ENCODE data around the gene NOG. TPM values are rescaled to one million over a fixed set of nuclear protein-coding genes. Genes with fewer than 3 reads are reported as not detected.
A peak's percentile ranks its signal among the peaks of the same experiment; 100 is the strongest.

The NOG gene
- total and polyA plus RNA-seq, 9 of the 15 experiments (the other 6 are each of a cell fraction or from before 2014, with no cell fraction given): not detected

GRCh38 chr17:56629531-56630075 lies 36.1 kb downstream of the NOG start:
- no peaks in the 10 kb centered on the region for H3K9me3 ChIP-seq (replicated peaks; ENCODE audit: control insufficient read depth, insufficient read depth, low read depth, low read length)
- CTCF ChIA-PET (ENCODE audit: low intra/inter-chr PET ratio): no interaction called here
- no peak overlapping the region for H3K4me3 ChIP-seq
- no peak overlapping the region for H2AFZ ChIP-seq (ENCODE audit: low read depth, low read length)
- H3K9ac ChIP-seq (ENCODE audit: insufficient read depth in 1 of 2, low read depth in 2 of 2, low read length in 2 of 2): no peak overlapping the region
- no peak overlapping the region for H3K27ac ChIP-seq (ENCODE audit: extremely low read depth, low read depth, low read length)
- TF ChIP-seq XRCC3 (IDR thresholded peaks at IDR 0.05) (no peak), OTX1 (CRISPR knock-in tag; IDR thresholded peaks at IDR 0.05) (no peak), EZH2 (IDR thresholded peaks at IDR 0.05; ENCODE audit: borderline replicate concordance, low read depth, low read length) (no peak), RCOR1 (IDR thresholded peaks at IDR 0.05; ENCODE audit: borderline replicate concordance in 1 of 2, low read depth in 2 of 2, low read length in 2 of 2) (0 out of 4 replicates have a peak, but pooled peaks of 1 of the 2 experiments have one; percentile 24), NFXL1 (CRISPR knock-in tag; IDR thresholded peaks at IDR 0.05) (no peak), CTCF (IDR thresholded peaks at IDR 0.05 in 2 of 3, conservative IDR thresholded peaks at IDR 0.05 in 1 of 3; ENCODE audit: insufficient read depth in 2 of 3, low read depth in 1 of 3, low read length in 3 of 3) (peak; percentile 20 to 51 (median 43); a peak in 5 of 6 replicates)
- ATAC-seq (peak; percentile 93), DNase-seq (ENCODE audit: extremely low read depth in 1 of 4, low spot score in 3 of 4) (peak; percentile 11 to 59 (median 42)), FAIRE-seq (peak; percentile 15)
- no peaks in the 10 kb centered on the region for H3K36me3 ChIP-seq (ENCODE audit: control insufficient read depth, insufficient read depth, low read length)
- no peak overlapping the region for H3K4me2 ChIP-seq (ENCODE audit: insufficient read depth, low read length)
- H3K9me1 ChIP-seq (ENCODE audit: control insufficient read depth, insufficient read depth, low read length): no peaks in the 10 kb centered on the region
- in situ Hi-C loops (cut with MboI): no loop called here
- H3K79me2 ChIP-seq (ENCODE audit: control insufficient read depth, insufficient read depth, low read length): no peaks in the 10 kb centered on the region
- POLR2A ChIA-PET: interaction anchor here (0.6 to 1.0 kb wide), 2 partner anchors 47 to 103 kb away, joined by 3 to 4 read pairs; no protein-coding TSS in a partner anchor
- no TSS peak for BruUV-seq (replicated peaks)
- H3K4me1 ChIP-seq (replicated peaks in 1 of 2; ENCODE audit: control insufficient read depth in 2 of 2, insufficient read depth in 2 of 2, low read length in 2 of 2): no peaks in the 10 kb centered on the region; a peak in 1 of 5 replicates
- H3K27me3 ChIP-seq (ENCODE audit: control insufficient read depth in 2 of 2, insufficient read depth in 2 of 2, low read length in 2 of 2): peaks cover 0 to 18% of the 10 kb centered on the region in 2 experiments; a peak in 3 of 5 replicates
- intact Hi-C loops (cut with micrococcal nuclease): no loop called here
- 2% methylated on average over 7 of the region's 7 CpGs for WGBS (ENCODE audit: insufficient coverage, low coverage, missing lambda C conversion rate)
- H4K20me1 ChIP-seq (replicated peaks; ENCODE audit: control insufficient read depth, insufficient read depth, low read length): no peaks in the 10 kb centered on the region

Measured in K562 (cell line).